ENCODE measurements around the gene PRDM8.

PRDM8 gene

DNA sequence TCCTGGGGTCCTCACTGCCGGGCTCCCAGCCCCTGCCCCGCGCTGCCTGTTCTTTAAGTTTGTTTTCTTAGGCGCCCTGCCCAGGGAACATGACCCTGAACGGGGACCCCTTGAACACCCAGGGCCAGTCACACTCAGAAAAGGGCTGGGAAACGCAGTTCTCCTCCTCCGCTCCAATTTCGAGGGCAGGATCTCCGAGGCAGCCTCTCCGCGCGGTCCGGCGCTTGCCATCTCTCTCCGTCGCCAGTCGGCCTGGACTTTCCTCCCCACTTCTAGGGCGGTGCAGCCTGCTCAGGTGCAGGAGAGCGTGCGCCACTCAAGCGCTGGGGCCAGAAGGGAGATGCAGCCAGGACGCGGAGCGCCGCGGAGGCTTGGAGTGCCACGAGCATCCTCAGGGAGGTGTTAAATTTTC is 9.9 kb downstream of the PRDM8 start:
- no peak for DNase-seq (ENCODE audit: low read depth)
- no peak for TF ChIP-seq CTCF (IDR thresholded peaks at IDR 0.05; ENCODE audit: insufficient read depth, low read depth, low read length, missing control alignments)
- H3K4me3 ChIP-seq (ENCODE audit: low read depth, low read length) = no peak overlapping the region

DNA sequence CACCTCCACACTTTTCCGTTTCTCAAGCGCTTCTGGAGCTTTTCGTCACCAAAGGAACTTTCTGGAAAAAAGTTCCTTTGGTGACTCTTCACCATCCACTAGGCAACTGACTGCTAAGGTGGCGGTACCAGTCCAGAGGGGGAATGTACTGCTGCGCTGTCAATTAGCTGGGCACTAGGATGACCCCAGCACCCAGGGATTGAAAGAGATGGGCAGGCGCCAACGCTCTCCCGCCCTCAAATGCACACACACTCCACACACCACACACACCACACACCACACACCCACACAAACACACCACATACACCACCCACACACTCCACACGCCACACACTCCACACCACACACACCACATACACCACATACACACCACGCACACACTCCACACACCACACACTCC is 10.4 kb downstream of the PRDM8 start:
- no peak for TF ChIP-seq CTCF (IDR thresholded peaks at IDR 0.05; ENCODE audit: insufficient read depth, low read depth, low read length, missing control alignments)
- no peak for DNase-seq (ENCODE audit: low read depth)
- no peak overlapping the region for H3K4me3 ChIP-seq (ENCODE audit: low read depth, low read length)

DNA sequence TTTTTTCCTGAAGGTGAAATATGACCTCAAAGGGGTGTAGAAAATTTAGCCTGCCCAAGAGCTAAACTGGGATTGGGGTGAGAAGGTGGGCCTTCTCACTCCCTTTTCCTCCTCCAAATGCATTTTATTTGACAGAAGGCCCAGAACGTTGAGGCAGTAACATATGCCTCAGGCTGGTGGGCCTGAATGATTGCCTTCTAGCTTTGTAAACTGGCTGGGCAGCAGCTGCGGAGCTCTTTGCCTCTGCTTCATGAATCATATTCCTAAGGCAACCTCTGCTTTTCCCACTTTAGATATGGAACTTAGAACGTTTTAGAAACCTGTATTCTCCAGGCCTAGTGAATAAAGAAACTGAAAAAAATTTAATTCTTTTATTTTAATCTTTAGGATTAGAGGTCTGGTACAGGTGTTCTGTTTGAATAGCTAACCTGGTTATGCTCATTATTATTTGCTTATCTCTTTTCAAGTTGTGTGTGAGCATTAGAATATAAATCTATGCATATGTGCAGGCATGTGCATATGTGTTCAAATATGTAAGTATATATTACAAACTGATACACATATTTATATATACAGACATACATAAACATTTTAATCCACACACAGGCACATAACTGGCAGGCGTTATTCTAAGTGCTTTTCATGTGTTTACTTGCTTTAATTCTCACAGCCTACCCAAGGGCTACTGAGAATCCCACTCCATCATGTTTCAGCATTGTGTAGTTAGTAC is 11.5 kb downstream of the PRDM8 start:
- no peak for TF ChIP-seq CTCF (IDR thresholded peaks at IDR 0.05; ENCODE audit: insufficient read depth, low read depth, low read length, missing control alignments)
- H3K4me3 ChIP-seq (ENCODE audit: low read depth, low read length) = no peak overlapping the region
- DNase-seq (ENCODE audit: low read depth) = no peak

DNA sequence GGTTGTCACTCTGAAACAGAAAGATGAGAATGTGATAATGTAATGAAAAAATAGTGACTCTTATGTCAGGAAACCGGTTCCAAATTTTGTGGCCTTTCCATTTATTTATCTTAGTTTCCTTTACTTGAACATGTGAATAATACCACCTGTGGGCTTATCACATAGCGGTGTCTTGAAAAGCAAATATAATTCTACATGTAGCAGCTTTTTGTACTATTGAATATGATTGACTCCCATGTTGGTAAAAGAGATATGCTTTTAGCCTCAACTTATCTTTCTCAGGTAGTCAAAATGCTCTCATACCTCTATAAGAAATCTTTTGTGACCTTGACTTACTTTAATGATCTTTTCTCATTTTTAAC is 12.0 kb downstream of the PRDM8 start:
- no peak overlapping the region for H3K4me3 ChIP-seq (ENCODE audit: low read depth, low read length)
- no peak for TF ChIP-seq CTCF (IDR thresholded peaks at IDR 0.05; ENCODE audit: insufficient read depth, low read depth, low read length, missing control alignments)

GRCh38 chr4:80210549-80210948 is 13.2 kb downstream of the PRDM8 start:
- DNase-seq (ENCODE audit: low read depth) = no peak
- no peak for TF ChIP-seq CTCF (IDR thresholded peaks at IDR 0.05; ENCODE audit: insufficient read depth, low read depth, low read length, missing control alignments)
- H3K4me3 ChIP-seq (ENCODE audit: low read depth, low read length) = no peak overlapping the region

More for the DNA sequence above, 12.0 kb downstream of the PRDM8 start:
- no peak for DNase-seq (ENCODE audit: low read depth)

- no peak overlapping the region for H3K4me3 ChIP-seq (ENCODE audit: low read depth, low read length)
- no peak for TF ChIP-seq CTCF (IDR thresholded peaks at IDR 0.05; ENCODE audit: insufficient read depth, low read depth, low read length, missing control alignments)
- no peak for DNase-seq (ENCODE audit: low read depth)
These were observed 16.0 kb downstream of the PRDM8 start for GRCh38 chr4:80213117-80213815.
